Endothelial cell of umbilical vein (primary cell): ENCODE measurements around the gene CSF2. TPM values are rescaled to one million over a fixed set of nuclear protein-coding genes. Genes with fewer than 3 reads are reported as not detected.

Experiments used
- BruUV-seq: library from RNA; stranded (reverse); fragments of 400-500 nt; replicated peaks from 2 replicates; lab custom pipeline; 2021; lab: Mats Ljungman, UMichigan
- CTCF ChIA-PET: fragments of 300-600, 350-600 bp; sonication (Branson Sonifier 250); formaldehyde crosslinking; loops from one replicate; lab custom pipeline; 2021; ENCODE audit warnings: antibody characterized with exemption, inconsistent platforms; lab: Charles Lee
- POLR2A ChIA-PET: fragments of 300-600, 350-600 bp; sonication (Branson Sonifier 250); formaldehyde crosslinking; loops from one replicate; lab custom pipeline; 2021; ENCODE audit warnings: antibody characterized with exemption, inconsistent platforms; lab: Charles Lee
- DNase-seq: peaks from one replicate; pipeline ENCODE4 v3.0.0-alpha.2; 2011; ENCODE audit warnings: low read depth, low spot score
- FAIRE-seq: peaks from 2 replicates; lab custom pipeline; 2011; peaks lifted over from hg19 to GRCh38; lab: Jason Lieb, UNC
- H2AFZ ChIP-seq: 2 replicates; pipeline ENCODE4 v1.6.0; 2012; ENCODE audit warnings: low read depth, low read length, control low read depth, inconsistent platforms
- H3K27ac ChIP-seq: 2 replicates; pipeline ENCODE4 v1.5.1; 2011; ENCODE audit warnings: low read depth, mild to moderate bottlenecking, control low read depth, low read length, moderate library complexity; ENCODE audit not compliant: insufficient read depth
- H3K27me3 ChIP-seq, 2 experiments: 2 replicates each; pipeline versions ENCODE4 v1.6.0 to v1.6.1; 2011; ENCODE audit warnings: low read length in 2 of 2, mixed read lengths in 1 of 2; ENCODE audit not compliant: control insufficient read depth in 2 of 2, insufficient read depth in 2 of 2
- H3K36me3 ChIP-seq, 2 experiments: 2 replicates in 1 of 2; 3 replicates in 1 of 2; pipeline ENCODE4 v1.5.1; 2011; ENCODE audit warnings: low read length in 2 of 2, mild to moderate bottlenecking in 1 of 2, moderate library complexity in 1 of 2; ENCODE audit not compliant: control insufficient read depth in 2 of 2, insufficient read depth in 2 of 2; ENCODE audit errors: extremely low read depth in 1 of 2
- H3K4me1 ChIP-seq: 3 replicates; pipeline ENCODE4 v1.5.1; 2011; ENCODE audit warnings: mild to moderate bottlenecking, low read length; ENCODE audit not compliant: control insufficient read depth, insufficient read depth; ENCODE audit errors: extremely low read depth
- H3K4me2 ChIP-seq: 2 replicates; pipeline ENCODE4 v1.6.1; 2011; ENCODE audit warnings: low read length, control low read depth, mixed read lengths; ENCODE audit not compliant: insufficient read depth
- H3K4me3 ChIP-seq, 3 experiments: fragments of 200-600 bp in 1 of 3; sonication (generic), shearing (Covaris generic) in 1 of 3; replicated peaks in 1 of 3; 2 replicates each; pipeline ENCODE4 v1.5.1; 2011 to 2016; ENCODE audit warnings: control low read depth in 3 of 3, low read length in 3 of 3, mild to moderate bottlenecking in 2 of 3, inconsistent platforms in 1 of 3, low read depth in 1 of 3, moderate library complexity in 1 of 3; ENCODE audit not compliant: insufficient read depth in 1 of 3
- H3K79me2 ChIP-seq: 2 replicates; pipeline ENCODE4 v1.6.0; 2012; ENCODE audit warnings: low read length, inconsistent platforms; ENCODE audit not compliant: control insufficient read depth, insufficient read depth
- H3K9ac ChIP-seq: replicated peaks from 2 replicates; pipeline ENCODE3; 2011; ENCODE audit warnings: low read length, control low read depth; ENCODE audit not compliant: insufficient read depth; ENCODE audit errors: extremely low read depth
- H3K9me1 ChIP-seq: replicated peaks from 3 replicates; pipeline ENCODE4 v1.6.0; 2011; ENCODE audit warnings: mild to moderate bottlenecking, low read length; ENCODE audit not compliant: control insufficient read depth, insufficient read depth; ENCODE audit errors: extremely low read depth
- H3K9me3 ChIP-seq: replicated peaks from 2 replicates; pipeline ENCODE4 v1.5.1; 2012; ENCODE audit warnings: low read length, inconsistent platforms; ENCODE audit not compliant: control insufficient read depth, insufficient read depth
- H4K20me1 ChIP-seq: replicated peaks from 2 replicates; pipeline ENCODE3; 2011; ENCODE audit warnings: mild to moderate bottlenecking, low read length; ENCODE audit not compliant: control insufficient read depth, insufficient read depth; ENCODE audit errors: extremely low read depth
- CTCF ChIP-seq, 2 donors: IDR thresholded peaks; 1 replicate in 1 of 2; 2 replicates in 1 of 2; pipeline ENCODE4 v1.5.1; 2011; ENCODE audit warnings: low read length in 2 of 2, mild to moderate bottlenecking in 2 of 2, moderate library complexity in 2 of 2, control low read depth in 1 of 2, inconsistent platforms in 1 of 2, low read depth in 1 of 2; ENCODE audit not compliant: insufficient read depth in 1 of 2; ENCODE audit errors: extremely low read depth in 1 of 2
- EZH2 ChIP-seq: IDR thresholded peaks from 2 replicates; pipeline ENCODE4 v1.6.1; 2012; ENCODE audit warnings: borderline replicate concordance, low read depth, mild to moderate bottlenecking, moderate library complexity, low read length, inconsistent platforms; ENCODE audit not compliant: severe bottlenecking
- FOS ChIP-seq: IDR thresholded peaks from 2 replicates; pipeline ENCODE4 v1.6.1; 2011; ENCODE audit warnings: mild to moderate bottlenecking, low read length, moderate library complexity, borderline replicate concordance; ENCODE audit not compliant: insufficient read depth
- GATA2 ChIP-seq: IDR thresholded peaks from 2 replicates; pipeline ENCODE4 v1.7.0; 2011; ENCODE audit warnings: low read depth, mild to moderate bottlenecking, moderate library complexity, mixed read lengths, low read length; ENCODE audit not compliant: insufficient read length, insufficient read depth
- JUN ChIP-seq: IDR thresholded peaks from 2 replicates; pipeline ENCODE4 v1.6.1; 2011; ENCODE audit warnings: borderline replicate concordance, low read depth; ENCODE audit not compliant: insufficient read length, insufficient read depth
- MAX ChIP-seq: IDR thresholded peaks from 2 replicates; pipeline ENCODE4 v1.6.1; 2011; ENCODE audit not compliant: insufficient read depth, insufficient read length
- MYC ChIP-seq: IDR thresholded peaks from one replicate; pipeline ENCODE4 v1.6.1; 2011; ENCODE audit warnings: mild to moderate bottlenecking, low read depth, low read length
- POLR2A ChIP-seq: IDR thresholded peaks from 2 replicates; pipeline ENCODE4 v1.6.1; 2012; ENCODE audit warnings: low read depth, mild to moderate bottlenecking, control low read depth, low read length
- POLR2AphosphoS5 ChIP-seq: IDR thresholded peaks from 2 replicates; pipeline ENCODE4 v1.6.1; 2012; ENCODE audit warnings: low read depth, mild to moderate bottlenecking, control low read depth, low read length, moderate library complexity; ENCODE audit not compliant: insufficient read depth
- dilution Hi-C: fragments of 300-500 bp; cut with MboI; formaldehyde crosslinking; loops from one replicate; pipeline ENCODE4 v1.15.0; 2019; ENCODE audit warnings: low sequenced_read_pairs; ENCODE audit not compliant: extremely low pct_ligation_motif_present
- intact Hi-C: fragments of 100-400 bp; cut with micrococcal nuclease; formaldehyde crosslinking; loops from one replicate; pipeline ENCODE4 v1.10.0; 2022
- polyA plus RNA-seq, 4 experiments: library from polyadenylated mRNA; depleted of rRNA in 3 of 4; stranded (reverse) in 3 of 4; unstranded in 1 of 4; fragments of >200 nt; gene quantifications; 2 replicates each; pipeline versions ENCODE4 v1.2.1 to v1.2.3, GENCODE V29; 2011 to 2012; ENCODE audit warnings: missing spikeins in 1 of 4
- total RNA-seq: library from RNA; stranded (reverse); gene quantifications from 2 replicates; pipeline ENCODE4 v1.2.3, GENCODE V29; 2021

CSF2 gene
- total and polyA plus RNA-seq, 2 donors (not counting 3 experiments of a cell fraction or from before 2014, with no cell fraction given) = not detected

DNA sequence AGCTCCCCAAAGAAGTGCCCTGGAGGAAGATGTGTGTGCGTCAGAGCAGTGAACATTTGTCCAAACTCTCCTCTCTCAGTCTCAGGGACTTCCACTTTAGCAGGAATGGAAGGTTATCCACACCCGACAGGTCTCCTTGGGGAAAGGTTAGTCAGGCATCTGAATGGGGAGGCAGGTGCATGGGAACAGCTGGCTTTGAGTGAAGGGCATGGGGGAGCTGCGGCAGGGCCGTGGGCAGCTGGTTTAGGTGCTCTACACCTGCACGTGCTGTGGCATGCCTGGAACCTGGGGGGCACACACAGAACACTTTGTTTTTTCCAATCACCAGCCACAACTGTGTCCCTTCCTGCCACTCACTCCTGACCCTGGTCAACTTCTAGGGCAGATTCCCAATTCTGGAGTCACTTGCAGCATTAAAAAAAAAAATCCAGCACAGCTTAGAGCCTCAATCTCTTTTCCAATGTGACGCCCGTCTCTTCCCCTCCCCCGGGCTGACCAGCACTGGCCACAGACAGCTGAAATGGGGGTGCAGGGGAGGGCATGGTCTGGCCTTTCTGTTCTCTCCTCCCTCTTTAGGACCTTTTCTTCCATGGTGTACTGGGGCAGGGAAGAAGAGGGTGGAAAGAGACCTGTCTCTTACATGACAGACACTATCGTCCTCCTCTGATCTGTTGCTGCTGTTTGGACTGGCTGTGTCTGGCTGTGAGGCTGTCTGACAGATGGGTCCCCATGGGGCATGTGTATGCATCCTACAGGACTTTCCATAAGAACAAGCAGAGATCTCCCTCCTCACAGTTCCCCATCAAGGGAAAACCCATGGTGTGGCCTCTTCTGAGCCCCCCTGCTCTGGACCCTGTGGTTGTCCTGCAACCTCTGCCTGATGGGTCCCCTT is 22.7 kb upstream of the CSF2 start:
- H4K20me1 ChIP-seq = no peaks in the 10 kb centered on the region
- no peak overlapping the region for H2AFZ ChIP-seq
- H3K27me3 ChIP-seq = peaks cover 0 to 2% of the 10 kb centered on the region in 2 experiments
- no peak overlapping the region for H3K9ac ChIP-seq
- no peak for DNase-seq
- no peaks in the 10 kb centered on the region for H3K9me1 ChIP-seq
- H3K4me2 ChIP-seq = no peak overlapping the region
- H3K4me1 ChIP-seq = no peaks in the 10 kb centered on the region
- no peaks in the 10 kb centered on the region for H3K79me2 ChIP-seq
- ChIA-PET CTCF (no interaction called here), POLR2A (no interaction called here)
- no peaks in the 10 kb centered on the region for H3K9me3 ChIP-seq
- H3K4me3 ChIP-seq = no peak overlapping the region
- dilution Hi-C loops = no loop called here
- intact Hi-C loops = no loop called here
- no TSS peak for BruUV-seq
- no peak for TF ChIP-seq JUN
- no peak overlapping the region for H3K27ac ChIP-seq
- no peaks in the 10 kb centered on the region for H3K36me3 ChIP-seq
- FAIRE-seq = no peak

GRCh38 chr5:132052520-132052919 is 21.1 kb upstream of the CSF2 start:
- Histone ChIP-seq H3K9ac (no peak overlapping the region), H3K9me1 (no peaks in the 10 kb centered on the region), H2AFZ (no peak overlapping the region), H3K36me3 (no peaks in the 10 kb centered on the region), H3K27ac (no peak overlapping the region), H3K4me2 (no peak overlapping the region), H4K20me1 (no peaks in the 10 kb centered on the region), H3K4me3 (no peak overlapping the region), H3K79me2 (no peaks in the 10 kb centered on the region), H3K27me3 (peaks cover 0 to 3% of the 10 kb centered on the region in 2 experiments), H3K9me3 (no peaks in the 10 kb centered on the region), H3K4me1 (no peaks in the 10 kb centered on the region)
- ChIA-PET POLR2A (no interaction called here), CTCF (interaction anchor here (1.1 kb wide), 1 partner anchor 10 kb away, joined by 5 read pairs; no protein-coding TSS in a partner anchor)
- DNase-seq = no peak
- FAIRE-seq = no peak
- TF ChIP-seq MAX = no peak
- TF ChIP-seq FOS = no peak
- no peak for TF ChIP-seq JUN
- no peak for TF ChIP-seq GATA2
- TF ChIP-seq POLR2AphosphoS5 = no peak
- TF ChIP-seq MYC = no peak
- no peak for TF ChIP-seq POLR2A
- TF ChIP-seq EZH2 = no peak
- no peak for TF ChIP-seq CTCF (IDR thresholded peaks at IDR 0.05; ENCODE audit: extremely low read depth in 1 of 2, insufficient read depth in 1 of 2, low read depth in 1 of 2, low read length in 2 of 2)
- dilution Hi-C loops = no loop called here
- no TSS peak for BruUV-seq
- intact Hi-C loops = no loop called here
